NCI-H1092 (cell line): ENCODE data around the gene EXOC4.
"Not testable (repeated sequence)": the region's sequence is repeated elsewhere in the genome, so short reads cannot be mapped to it uniquely, and the experiment has no call there.

ENCODE experiments used
- DNase-seq: peaks from one replicate; lab custom pipeline; 2025; lab: John Stamatoyannopoulos, UW

Gene EXOC4

DNA sequence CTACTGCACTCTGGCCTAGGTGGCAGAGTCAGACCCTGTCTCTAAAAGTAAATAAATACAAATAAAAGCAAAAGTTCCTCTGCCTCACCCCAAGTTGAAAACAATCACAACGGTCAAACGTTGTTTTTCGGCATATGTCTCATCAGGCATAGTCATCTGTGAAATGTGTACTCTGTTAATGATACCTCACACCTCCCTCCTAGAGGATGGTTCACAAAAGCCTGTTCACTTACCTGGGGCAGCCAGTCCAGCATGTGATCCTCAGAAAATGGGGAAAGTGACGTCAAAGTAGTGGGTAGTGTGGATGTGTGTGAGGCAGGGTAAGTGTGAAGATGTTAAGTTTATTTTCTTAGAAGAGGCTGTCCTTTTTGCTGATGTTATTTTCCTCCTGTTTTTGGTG lies 620.3 kb downstream of the EXOC4 start:
- DNase-seq: no peak

DNA sequence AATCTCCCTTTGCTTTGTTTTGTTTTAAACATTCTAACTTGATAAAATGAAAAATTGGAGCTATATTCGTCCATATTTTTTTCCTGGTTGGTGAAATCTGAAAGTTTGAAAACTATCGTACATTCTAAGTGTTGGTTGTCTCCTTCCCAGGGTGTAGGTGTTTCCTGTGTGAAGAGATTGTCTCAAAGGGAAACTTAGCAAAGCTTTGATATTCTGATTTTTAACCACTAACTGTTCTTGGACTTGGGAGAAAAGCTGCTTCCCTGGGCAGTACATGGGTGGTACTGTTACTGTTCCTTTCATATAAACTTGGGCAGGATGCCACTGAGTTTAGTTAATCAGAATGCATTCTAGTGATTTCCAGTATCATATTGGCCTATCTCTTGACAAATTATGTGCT lies 620.8 kb downstream of the EXOC4 start:
- DNase-seq: no peak

DNA sequence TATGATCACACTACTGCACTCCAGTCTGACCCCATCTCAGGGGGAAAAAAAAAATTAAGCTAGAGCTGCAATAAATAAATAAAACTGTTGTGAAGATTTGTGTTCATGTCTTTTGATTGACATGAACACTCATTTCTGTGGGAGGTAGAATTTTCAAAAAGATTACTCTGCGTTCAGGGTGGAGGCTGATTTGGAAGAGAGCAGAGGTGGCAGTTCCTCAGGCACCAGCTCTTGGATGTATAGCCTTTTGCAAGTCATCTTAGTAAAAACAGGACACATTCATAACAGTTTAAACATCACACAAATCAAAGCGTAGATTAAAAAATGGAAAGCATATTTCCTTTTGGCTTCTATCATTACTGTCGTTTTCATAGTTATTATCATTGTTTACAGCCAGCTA lies 630.7 kb downstream of the EXOC4 start:
- DNase-seq: no peak

GRCh38 chr7:133885213-133885612 lies 632.3 kb downstream of the EXOC4 start:
- DNase-seq: no peak

DNA sequence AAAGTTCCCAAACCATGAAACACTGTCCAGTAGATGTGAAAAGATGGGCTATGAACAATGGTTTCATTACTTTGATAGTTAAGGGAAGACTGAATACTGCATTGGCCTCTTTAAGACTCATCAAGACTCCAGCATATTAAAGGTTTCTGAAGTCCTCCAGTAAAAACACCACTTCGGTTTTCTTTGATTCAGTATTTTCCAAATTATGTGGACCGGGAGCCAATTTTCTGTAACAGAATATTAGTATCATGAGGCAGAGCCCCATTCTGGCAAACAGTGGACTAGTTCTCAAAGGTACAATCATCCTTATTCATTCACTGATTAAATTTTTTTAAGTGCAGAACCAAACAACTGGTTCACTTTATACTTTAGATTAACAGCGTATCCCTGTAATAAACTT lies 633.2 kb downstream of the EXOC4 start:
- no peak for DNase-seq

- no peak for DNase-seq
These were observed 633.9 kb downstream of the EXOC4 start for GRCh38 chr7:133886797-133887196.

DNA sequence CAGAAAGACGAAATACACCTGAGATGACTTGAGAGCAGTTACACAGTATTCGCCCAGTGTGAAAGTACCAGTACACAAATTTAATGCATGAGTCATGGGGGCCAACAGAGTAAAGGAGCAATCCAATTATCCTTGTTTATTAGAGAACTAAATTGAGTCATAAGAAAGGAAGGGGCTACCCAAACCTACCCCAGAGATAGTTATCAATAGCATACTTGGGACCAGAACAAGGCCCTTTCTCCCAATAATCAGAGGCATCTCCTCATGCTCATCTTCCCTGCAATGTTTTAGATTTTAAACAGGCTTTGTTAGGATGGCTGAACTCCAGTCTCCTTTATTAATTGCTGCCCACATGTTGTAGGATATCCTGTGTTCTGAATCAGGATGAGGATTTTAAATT lies 634.6 kb downstream of the EXOC4 start:
- no peak for DNase-seq

GRCh38 chr7:133888061-133888930 lies 635.4 kb downstream of the EXOC4 start:
- DNase-seq: no peak

DNA sequence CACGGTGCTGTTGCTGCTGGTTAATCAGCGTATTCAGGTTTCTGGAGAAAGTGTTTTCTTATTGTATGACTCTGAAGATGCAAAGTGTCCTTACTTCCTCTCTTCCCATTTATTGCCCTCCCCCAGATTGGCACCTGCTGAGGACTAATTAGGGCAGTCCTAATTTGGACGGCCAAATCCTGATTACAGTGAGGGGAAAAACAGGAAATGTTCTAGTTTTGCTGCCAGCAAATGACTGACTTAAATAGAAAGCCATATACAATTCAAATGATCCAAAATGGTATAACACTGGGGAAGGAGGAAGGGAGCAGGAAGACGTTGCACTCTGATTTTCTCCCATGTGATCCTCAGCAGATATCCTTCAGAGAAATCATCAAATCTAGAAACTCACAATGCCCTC lies 651.9 kb downstream of the EXOC4 start:
- no peak for DNase-seq

DNA sequence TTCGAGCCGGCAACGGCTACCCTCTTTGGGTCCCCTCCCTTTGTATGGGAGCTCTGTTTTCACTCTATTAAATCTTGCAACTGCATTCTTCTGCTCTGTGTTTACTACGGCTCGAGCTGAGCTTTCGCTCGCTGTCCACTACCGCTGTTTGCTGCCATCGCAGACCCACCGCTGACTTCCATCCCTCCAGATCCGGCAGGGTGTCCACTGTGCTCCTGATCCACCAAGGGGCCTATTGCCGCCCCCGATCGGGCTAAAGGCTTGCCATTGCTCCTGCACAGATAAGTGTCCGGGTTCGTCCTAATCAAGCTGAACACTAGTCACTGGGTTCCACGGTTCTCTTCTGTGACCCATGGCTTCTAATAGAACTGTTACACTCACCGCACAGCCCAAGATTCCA lies 653.7 kb downstream of the EXOC4 start:
- not testable (repeated sequence) for DNase-seq

GRCh38 chr7:133910761-133911160 lies 657.9 kb downstream of the EXOC4 start:
- peak; percentile 27 for DNase-seq

DNA sequence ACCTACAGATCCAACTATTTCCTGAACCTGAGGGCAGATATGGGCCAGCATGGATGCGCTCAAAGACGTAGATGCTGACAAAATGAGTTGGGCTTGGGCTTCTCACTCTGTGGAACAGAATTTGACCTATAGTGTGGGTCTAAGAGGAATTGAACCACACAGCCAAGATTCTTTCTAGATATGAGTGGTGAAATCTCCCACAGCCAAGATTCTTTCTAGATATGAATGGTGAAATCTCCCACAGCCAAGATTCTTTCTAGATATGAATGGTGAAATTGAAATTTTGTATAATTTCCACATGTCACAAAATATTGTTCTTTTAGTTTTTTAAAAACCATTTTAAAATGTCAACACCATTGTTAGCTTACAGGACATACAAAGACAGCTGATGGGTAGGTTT lies 658.8 kb downstream of the EXOC4 start:
- no peak for DNase-seq

DNA sequence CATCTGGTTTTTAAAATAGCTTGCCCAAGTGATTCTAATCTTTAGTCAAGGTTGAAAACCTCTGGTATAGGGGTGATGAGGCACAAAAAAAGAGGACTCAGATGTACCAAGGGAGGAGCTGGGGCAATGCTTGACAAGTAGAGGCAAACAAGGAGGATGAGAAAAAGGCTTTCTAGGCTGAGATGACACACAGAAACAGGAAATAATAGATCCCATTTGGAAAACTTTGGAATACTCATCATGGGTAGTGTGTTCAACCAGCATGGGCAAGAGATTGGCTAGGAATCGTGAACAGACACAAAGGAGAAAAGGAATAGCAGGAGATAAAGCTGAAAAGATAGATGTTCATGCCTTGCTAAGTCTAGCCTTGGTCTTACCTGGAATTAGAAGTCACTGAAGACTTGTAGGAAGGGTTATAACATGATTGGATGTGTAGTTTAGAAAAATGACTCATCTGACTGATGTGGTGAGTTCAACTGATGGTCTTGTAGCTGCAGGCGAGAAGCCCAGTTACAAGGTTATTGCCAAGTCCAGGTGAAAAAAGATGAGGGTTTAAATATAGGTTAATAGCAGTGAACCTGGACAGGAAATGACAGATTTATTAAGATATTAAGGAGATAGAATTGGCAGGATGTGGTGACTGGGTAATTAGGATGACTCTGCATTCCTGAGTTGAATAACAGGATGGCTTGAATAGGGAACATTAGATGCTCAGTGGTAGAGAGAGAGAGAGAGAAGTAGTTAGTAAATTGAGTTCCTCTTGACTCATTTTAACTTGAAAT lies 660.2 kb downstream of the EXOC4 start:
- DNase-seq: no peak

DNA sequence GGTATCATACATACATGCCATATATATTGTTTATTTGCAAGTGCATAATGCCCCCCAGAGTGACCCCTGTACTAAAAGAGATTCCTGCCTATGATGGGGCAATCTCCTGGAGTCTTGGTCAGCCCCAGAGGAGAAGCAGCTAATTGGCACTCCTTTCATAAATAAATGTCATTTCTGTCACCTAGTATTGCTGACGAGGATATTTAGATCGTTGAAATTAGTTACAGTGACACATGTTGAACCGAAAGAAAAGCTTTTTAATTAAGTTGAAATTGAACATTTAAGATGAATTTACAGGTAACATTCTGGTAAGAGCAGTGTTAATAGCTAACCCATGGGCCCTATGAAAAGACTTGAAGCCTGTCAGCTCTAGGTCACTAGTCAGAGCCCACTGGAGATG lies 663.7 kb downstream of the EXOC4 start:
- DNase-seq: no peak

DNA sequence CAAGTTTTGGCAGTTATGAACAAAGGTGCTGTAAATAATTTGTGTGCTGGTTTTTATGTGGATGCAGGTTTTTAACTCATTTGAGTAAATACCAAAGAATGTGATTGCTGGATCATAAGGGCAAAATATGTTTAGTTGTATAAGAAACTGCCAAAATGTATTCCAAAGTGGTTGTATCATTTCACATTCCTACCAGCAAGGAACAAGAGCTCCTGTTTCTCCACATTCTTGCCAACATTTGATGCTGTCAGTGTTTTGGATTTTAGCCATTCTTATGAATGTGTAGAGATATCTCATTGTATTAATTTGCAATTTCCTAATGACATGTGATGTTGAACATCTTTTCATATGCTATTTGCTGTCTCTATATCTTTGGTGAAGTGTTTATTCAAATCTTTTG lies 666.9 kb downstream of the EXOC4 start:
- no peak for DNase-seq

GRCh38 chr7:133921635-133922182 lies 668.8 kb downstream of the EXOC4 start:
- DNase-seq: no peak

GRCh38 chr7:133923974-133924373 lies 671.1 kb downstream of the EXOC4 start:
- no peak for DNase-seq

DNA sequence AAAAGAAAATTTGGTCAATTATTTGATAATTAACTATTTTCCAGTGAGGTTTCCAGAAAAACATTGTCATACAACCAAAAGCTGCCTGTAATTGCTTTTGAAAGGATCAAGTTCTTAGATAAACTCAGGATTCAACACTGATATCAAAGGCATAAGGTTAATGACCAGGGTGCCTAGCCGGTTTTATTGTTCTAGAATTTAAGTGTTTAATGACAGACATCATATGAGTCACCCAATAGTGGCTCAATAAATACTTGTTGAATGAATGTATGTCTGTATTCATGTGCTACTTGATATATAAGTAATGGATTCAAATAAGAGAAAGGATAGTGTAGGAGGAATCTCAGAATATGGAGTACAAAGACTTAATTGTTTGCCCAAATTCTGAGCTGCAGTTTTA lies 678.2 kb downstream of the EXOC4 start:
- no peak for DNase-seq

GRCh38 chr7:133932591-133932990 lies 679.7 kb downstream of the EXOC4 start:
- DNase-seq: no peak

- DNase-seq: no peak
These were observed 681.5 kb downstream of the EXOC4 start for GRCh38 chr7:133934262-133934976.

DNA sequence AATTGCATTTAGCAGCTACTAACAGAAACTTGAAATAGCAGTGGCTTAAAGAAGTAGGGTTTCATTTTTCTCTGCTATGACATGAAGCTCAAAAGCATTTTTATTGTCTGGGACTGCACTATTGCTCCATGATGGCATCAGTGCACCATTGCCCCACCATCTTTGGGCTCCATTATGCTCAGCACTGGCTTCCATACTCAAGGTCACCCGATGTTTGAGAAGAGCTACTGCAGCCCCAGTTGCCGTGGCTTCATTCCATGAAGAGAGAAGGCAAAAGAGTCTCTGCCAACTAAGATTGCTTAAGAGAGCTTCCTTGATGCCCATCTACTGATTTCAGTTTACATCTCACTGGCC lies 682.1 kb downstream of the EXOC4 start:
- no peak for DNase-seq

- DNase-seq: no peak
These were observed 683.2 kb downstream of the EXOC4 start for GRCh38 chr7:133936074-133936473.

- DNase-seq: no peak
These were observed 684.9 kb downstream of the EXOC4 start for GRCh38 chr7:133937786-133938185.
